NCI-H1105 (cell line): ENCODE results near the gene DNAH8.
A peak's percentile ranks its signal among the peaks of the same experiment; 100 is the strongest.

Experiments
- DNase-seq: peaks from one replicate; lab custom pipeline; 2025; lab: John Stamatoyannopoulos, UW

Gene DNAH8

GRCh38 chr6:38973178-38974057, 258.3 kb downstream of the DNAH8 start:
- DNase-seq, result peak; percentile 39

- no peak for DNase-seq
These were observed 259.5 kb downstream of the DNAH8 start for GRCh38 chr6:38974389-38975151.

- no peak for DNase-seq
These were observed 260.5 kb downstream of the DNAH8 start for GRCh38 chr6:38975621-38976049.

GRCh38 chr6:38976051-38976450, 260.9 kb downstream of the DNAH8 start:
- DNase-seq, result no peak

GRCh38 chr6:38976801-38977500, 261.8 kb downstream of the DNAH8 start:
- no peak for DNase-seq

GRCh38 chr6:38978139-38978704, 263.1 kb downstream of the DNAH8 start:
- DNase-seq, result no peak

GRCh38 chr6:38982470-38982869, 267.4 kb downstream of the DNAH8 start:
- DNase-seq, result no peak

GRCh38 chr6:38984723-38985122, 269.6 kb downstream of the DNAH8 start:
- no peak for DNase-seq

- DNase-seq, result no peak
These were observed 270.7 kb downstream of the DNAH8 start for GRCh38 chr6:38985839-38986238.

- no peak for DNase-seq
These were observed 272.4 kb downstream of the DNAH8 start for GRCh38 chr6:38987503-38987902.

- no peak for DNase-seq
These were observed 273.8 kb downstream of the DNAH8 start for GRCh38 chr6:38988736-38989449.

GRCh38 chr6:38990475-38990874, 275.4 kb downstream of the DNAH8 start:
- DNase-seq, result no peak

GRCh38 chr6:38996676-38997075, 281.6 kb downstream of the DNAH8 start:
- no peak for DNase-seq

GRCh38 chr6:38997128-38997761, 282.1 kb downstream of the DNAH8 start:
- DNase-seq, result peak; percentile 28

- DNase-seq, result no peak
These were observed 288.0 kb downstream of the DNAH8 start for GRCh38 chr6:39003072-39003471.

- no peak for DNase-seq
These were observed 288.4 kb downstream of the DNAH8 start for GRCh38 chr6:39003492-39003891.

GRCh38 chr6:39004801-39005200, 289.7 kb downstream of the DNAH8 start:
- no peak for DNase-seq

- peak; percentile 92 for DNase-seq
These were observed 290.7 kb downstream of the DNAH8 start for GRCh38 chr6:39005774-39006173.

GRCh38 chr6:39007575-39007974, 292.5 kb downstream of the DNAH8 start:
- DNase-seq, result no peak

GRCh38 chr6:39008737-39009136, 293.6 kb downstream of the DNAH8 start:
- DNase-seq, result no peak

GRCh38 chr6:39009476-39009875, 294.4 kb downstream of the DNAH8 start:
- DNase-seq, result no peak
